Measurements from ENCODE around the gene PCDH7. TPM values are rescaled to one million over a fixed set of nuclear protein-coding genes. Genes with fewer than 3 reads are reported as not detected.

Gene PCDH7
- total and polyA plus RNA-seq, 2 of the 4 experiments (the other 2 are of a cell fraction), result 26.5 to 44.1 TPM

DNA sequence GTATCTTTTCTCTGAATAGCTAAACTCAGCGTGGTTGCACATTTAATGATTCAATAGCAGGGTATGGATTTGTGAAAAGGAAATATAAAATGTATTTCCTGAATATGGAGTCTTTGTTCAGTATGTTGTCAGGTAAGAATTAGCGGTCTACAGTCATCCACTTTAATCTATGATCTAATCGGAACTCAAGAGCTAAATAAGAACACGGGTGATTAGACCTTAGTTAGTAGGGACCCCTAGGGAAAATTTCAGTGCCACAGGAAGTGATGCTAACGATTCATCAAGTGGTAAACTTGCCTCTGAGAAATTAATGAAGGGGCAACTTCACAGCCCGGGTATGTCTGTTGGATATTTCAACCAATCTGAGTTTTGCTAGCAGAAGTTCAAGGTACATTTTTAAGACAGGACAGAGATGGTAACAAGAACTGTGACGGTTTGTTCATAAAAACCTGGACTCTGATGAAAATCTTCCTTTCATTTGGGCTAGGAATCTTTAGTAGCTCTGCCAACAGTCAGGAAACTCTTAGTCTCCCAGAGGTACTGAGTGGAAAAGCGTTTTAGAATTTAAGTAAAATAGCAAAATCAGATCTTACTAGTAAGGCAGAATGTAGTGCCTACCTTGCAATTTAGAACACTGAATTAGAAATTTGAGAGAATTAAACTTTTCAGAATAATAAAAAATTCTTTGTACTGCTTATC is 47.1 kb downstream of the PCDH7 start:
- intact Hi-C loops (cut with micrococcal nuclease), result no loop called here
- POLR2A ChIA-PET (ENCODE audit: unreplicated experiment), result no interaction called here
- 100% methylated on average over 1 of the region's 8 CpGs; no CpG with 5 or more reads in 1 of the 2 experiments for WGBS, 2 experiments (ENCODE audit: extremely low coverage in 2 of 2, insufficient read length in 1 of 2)

More for the DNA sequence above, 47.1 kb downstream of the PCDH7 start:
- Histone ChIP-seq H3K4me2 (ENCODE audit: low read depth, low read length) (no peak overlapping the region), H3K56ac (ENCODE audit: extremely low read depth, insufficient read depth, low read length) (no peak overlapping the region), H3K9me1 (ENCODE audit: insufficient read depth, low read length) (no peaks in the 10 kb centered on the region), H2AFZ (replicated peaks; ENCODE audit: low read length, poor library complexity) (no peak overlapping the region), H2AK9ac (replicated peaks; ENCODE audit: low read depth, low read length, poor library complexity) (no peak overlapping the region), H3K14ac (replicated peaks; ENCODE audit: low read depth, low read length) (no peak overlapping the region), H2AK5ac (ENCODE audit: low read depth, low read length) (no peak overlapping the region), H2BK15ac (ENCODE audit: low read depth, low read length) (no peak overlapping the region), H3K4ac (ENCODE audit: low read depth, low read length) (no peak overlapping the region), H4K8ac (ENCODE audit: low read depth in 2 of 2, low read length in 2 of 2) (no peak overlapping the region), H3K36me3 (ENCODE audit: control insufficient read depth, insufficient read depth, low read length) (no peaks in the 10 kb centered on the region), H3K27ac (ENCODE audit: insufficient read depth, low read length) (no peak overlapping the region), H2BK120ac (ENCODE audit: low read depth, low read length) (no peak overlapping the region), H3K79me1 (ENCODE audit: low read depth in 1 of 2, low read length in 2 of 2) (peaks cover 0 to 4% of the 10 kb centered on the region in 2 experiments; a peak in 1 of 4 replicates), H4K5ac (ENCODE audit: low read depth, low read length) (no peak overlapping the region), H2BK20ac (ENCODE audit: low read depth, low read length) (no peak overlapping the region), H2BK5ac (ENCODE audit: low read depth, low read length, poor library complexity, severe bottlenecking) (no peak overlapping the region), H3K27me3 (ENCODE audit: control insufficient read depth, insufficient read depth, low read length) (no peaks in the 10 kb centered on the region), H3K9me3 (ENCODE audit: control insufficient read depth, insufficient read depth, low read length) (no peaks in the 10 kb centered on the region), H4K20me1 (ENCODE audit: insufficient read depth, low read length) (no peaks in the 10 kb centered on the region), H3K4me1 (ENCODE audit: control insufficient read depth, insufficient read depth, low read length) (peaks cover 5% of the 10 kb centered on the region), H3K18ac (ENCODE audit: low read depth, low read length) (no peak overlapping the region), H3K9ac (ENCODE audit: low read depth, low read length) (no peak overlapping the region), H3K23ac (ENCODE audit: low read depth, low read length) (no peak overlapping the region), H4K91ac (ENCODE audit: insufficient read depth, low read depth, low read length) (no peak overlapping the region), H3K4me3 (ENCODE audit: insufficient read depth, low read depth, low read length) (no peak overlapping the region)
- no peak for ATAC-seq (ENCODE audit: low read depth)
- no peak for DNase-seq
- in situ Hi-C loops (cut with MboI; ENCODE audit: low sequenced_read_pairs), result no loop called here
- no TSS peak for BruUV-seq (replicated peaks)
- TF ChIP-seq MXI1 (IDR thresholded peaks at IDR 0.05; ENCODE audit: borderline replicate concordance, low read depth, low read length) (no peak), MAZ (IDR thresholded peaks at IDR 0.05; ENCODE audit: borderline replicate concordance, low read depth, low read length) (no peak), POLR2A (IDR thresholded peaks at IDR 0.05; ENCODE audit: low read depth, low read length) (no peak), BHLHE40 (IDR thresholded peaks at IDR 0.05; ENCODE audit: low read depth, low read length) (no peak), RFX5 (IDR thresholded peaks at IDR 0.05; ENCODE audit: low read depth, low read length) (no peak), SMC3 (IDR thresholded peaks at IDR 0.05; ENCODE audit: low read depth, low read length) (no peak), NFE2L2 (IDR thresholded peaks at IDR 0.05; ENCODE audit: low read depth, low read length) (no peak), FOS (IDR thresholded peaks at IDR 0.05; ENCODE audit: low read depth, low read length) (no peak), MAFK (IDR thresholded peaks at IDR 0.05; ENCODE audit: low read depth, low read length) (no peak)
- TF ChIP-seq, protein P1, sequence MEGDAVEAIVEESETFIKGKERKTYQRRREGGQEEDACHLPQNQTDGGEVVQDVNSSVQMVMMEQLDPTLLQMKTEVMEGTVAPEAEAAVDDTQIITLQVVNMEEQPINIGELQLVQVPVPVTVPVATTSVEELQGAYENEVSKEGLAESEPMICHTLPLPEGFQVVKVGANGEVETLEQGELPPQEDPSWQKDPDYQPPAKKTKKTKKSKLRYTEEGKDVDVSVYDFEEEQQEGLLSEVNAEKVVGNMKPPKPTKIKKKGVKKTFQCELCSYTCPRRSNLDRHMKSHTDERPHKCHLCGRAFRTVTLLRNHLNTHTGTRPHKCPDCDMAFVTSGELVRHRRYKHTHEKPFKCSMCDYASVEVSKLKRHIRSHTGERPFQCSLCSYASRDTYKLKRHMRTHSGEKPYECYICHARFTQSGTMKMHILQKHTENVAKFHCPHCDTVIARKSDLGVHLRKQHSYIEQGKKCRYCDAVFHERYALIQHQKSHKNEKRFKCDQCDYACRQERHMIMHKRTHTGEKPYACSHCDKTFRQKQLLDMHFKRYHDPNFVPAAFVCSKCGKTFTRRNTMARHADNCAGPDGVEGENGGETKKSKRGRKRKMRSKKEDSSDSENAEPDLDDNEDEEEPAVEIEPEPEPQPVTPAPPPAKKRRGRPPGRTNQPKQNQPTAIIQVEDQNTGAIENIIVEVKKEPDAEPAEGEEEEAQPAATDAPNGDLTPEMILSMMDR (conservative IDR thresholded peaks at IDR 0.05; ENCODE audit: low read depth, low read length), result no peak
- TF ChIP-seq, protein P2, sequence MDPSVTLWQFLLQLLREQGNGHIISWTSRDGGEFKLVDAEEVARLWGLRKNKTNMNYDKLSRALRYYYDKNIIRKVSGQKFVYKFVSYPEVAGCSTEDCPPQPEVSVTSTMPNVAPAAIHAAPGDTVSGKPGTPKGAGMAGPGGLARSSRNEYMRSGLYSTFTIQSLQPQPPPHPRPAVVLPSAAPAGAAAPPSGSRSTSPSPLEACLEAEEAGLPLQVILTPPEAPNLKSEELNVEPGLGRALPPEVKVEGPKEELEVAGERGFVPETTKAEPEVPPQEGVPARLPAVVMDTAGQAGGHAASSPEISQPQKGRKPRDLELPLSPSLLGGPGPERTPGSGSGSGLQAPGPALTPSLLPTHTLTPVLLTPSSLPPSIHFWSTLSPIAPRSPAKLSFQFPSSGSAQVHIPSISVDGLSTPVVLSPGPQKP (IDR thresholded peaks at IDR 0.05; ENCODE audit: borderline replicate concordance, low read depth, low read length), result no peak
- CTCF ChIA-PET, result no interaction called here
- dilution Hi-C loops (cut with HindIII; ENCODE audit: low sequenced_read_pairs, unreplicated experiment), result no loop called here

All from IMR-90 (cell line).